Mammary epithelial cell (primary cell): ENCODE data around the gene ELP2.

Source experiments
- EZH2 ChIP-seq: IDR thresholded peaks from 2 replicates; pipeline ENCODE4 v1.6.1; 2012; ENCODE audit warnings: low read length, inconsistent platforms, borderline replicate concordance
- TF ChIP-seq, protein P1 (sequence below), 2 donors: IDR thresholded peaks in 1 of 2; conservative IDR thresholded peaks in 1 of 2; 2 replicates each; pipeline ENCODE4 v1.5.1; 2011 to 2012; ENCODE audit warnings: inconsistent platforms in 2 of 2, low read length in 2 of 2, mild to moderate bottlenecking in 2 of 2, control low read depth in 1 of 2, low read depth in 1 of 2; ENCODE audit not compliant: insufficient read depth in 1 of 2; ENCODE audit errors: extremely low read depth in 1 of 2

DNA sequence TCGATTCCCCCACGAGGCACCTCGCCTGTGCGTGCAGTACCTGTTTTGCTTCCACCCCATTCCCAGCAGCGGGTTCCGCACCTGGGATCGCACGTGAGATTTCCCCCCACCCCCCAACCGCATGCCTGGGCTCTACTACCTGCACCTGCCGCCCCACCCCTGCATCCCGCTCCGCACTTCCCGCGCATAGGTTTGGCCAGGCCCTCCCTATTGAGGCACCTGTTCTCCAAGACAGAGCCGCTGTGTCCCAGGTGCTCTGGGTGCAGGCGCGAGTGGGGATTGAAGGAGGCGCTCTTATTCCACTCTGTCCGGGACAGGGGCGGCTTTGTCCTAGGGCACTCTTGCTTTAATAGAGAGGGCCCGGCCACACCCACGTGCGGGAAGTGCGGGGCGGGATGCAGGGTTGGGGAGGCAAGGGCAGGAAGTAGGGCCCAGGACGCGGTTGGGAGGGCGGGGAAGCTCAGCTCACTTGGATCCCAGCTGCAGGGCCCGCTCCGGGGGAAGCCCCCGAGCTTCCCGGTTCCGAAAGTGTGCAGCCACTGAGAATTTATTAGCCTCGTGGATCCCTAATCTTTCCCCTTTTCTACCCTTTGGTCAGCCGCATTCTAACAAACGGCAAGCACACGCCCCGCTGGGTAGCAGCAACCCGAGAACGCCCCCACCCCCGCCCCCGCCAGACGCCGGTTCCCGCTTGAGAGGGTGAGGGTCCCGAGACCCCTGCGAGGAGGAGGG lies 56.9 kb downstream of the ELP2 start:
- TF ChIP-seq, protein P1, sequence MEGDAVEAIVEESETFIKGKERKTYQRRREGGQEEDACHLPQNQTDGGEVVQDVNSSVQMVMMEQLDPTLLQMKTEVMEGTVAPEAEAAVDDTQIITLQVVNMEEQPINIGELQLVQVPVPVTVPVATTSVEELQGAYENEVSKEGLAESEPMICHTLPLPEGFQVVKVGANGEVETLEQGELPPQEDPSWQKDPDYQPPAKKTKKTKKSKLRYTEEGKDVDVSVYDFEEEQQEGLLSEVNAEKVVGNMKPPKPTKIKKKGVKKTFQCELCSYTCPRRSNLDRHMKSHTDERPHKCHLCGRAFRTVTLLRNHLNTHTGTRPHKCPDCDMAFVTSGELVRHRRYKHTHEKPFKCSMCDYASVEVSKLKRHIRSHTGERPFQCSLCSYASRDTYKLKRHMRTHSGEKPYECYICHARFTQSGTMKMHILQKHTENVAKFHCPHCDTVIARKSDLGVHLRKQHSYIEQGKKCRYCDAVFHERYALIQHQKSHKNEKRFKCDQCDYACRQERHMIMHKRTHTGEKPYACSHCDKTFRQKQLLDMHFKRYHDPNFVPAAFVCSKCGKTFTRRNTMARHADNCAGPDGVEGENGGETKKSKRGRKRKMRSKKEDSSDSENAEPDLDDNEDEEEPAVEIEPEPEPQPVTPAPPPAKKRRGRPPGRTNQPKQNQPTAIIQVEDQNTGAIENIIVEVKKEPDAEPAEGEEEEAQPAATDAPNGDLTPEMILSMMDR (conservative IDR thresholded peaks at IDR 0.05 in 1 of 2, IDR thresholded peaks at IDR 0.05 in 1 of 2; ENCODE audit: extremely low read depth in 1 of 2, insufficient read depth in 1 of 2, low read depth in 1 of 2, low read length in 2 of 2), result peak in 1 of 2 donors; percentile 18
- no peak for TF ChIP-seq EZH2
